Measurements from ENCODE around the gene SALL4.
"Not testable (repeated sequence)": the region's sequence is repeated elsewhere in the genome, so short reads cannot be mapped to it uniquely, and the experiment has no call there.

SALL4 gene

DNA sequence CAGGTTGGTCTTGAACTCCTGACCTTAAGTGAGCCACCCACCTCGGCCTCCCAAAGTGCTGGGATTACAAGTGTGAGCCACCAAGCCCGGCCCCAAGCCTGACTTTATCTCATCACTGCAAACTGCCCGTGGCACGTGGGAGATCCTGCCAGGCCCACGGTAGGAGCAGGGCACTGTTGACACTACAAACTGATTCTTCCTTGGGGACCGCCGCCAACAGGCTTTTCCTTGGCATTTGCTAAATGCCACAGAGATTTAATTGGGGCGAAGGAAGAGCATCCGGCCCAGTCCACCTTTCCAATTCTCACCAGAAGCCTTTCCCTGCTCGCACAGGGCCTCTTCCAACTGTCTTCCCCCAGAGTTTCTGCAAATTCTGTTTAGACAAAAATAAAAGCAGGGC lies 45.1 kb downstream of the SALL4 start:
- Histone ChIP-seq H3K9ac (ENCODE audit: low read length) (no peak overlapping the region), H2BK15ac (ENCODE audit: low read depth, poor library complexity, severe bottlenecking) (no peak overlapping the region), H2AFZ (ENCODE audit: low read depth, low read length) (no peak overlapping the region), H3K27me3 (ENCODE audit: control insufficient read depth in 1 of 2, insufficient read depth in 1 of 2, low read length in 2 of 2) (no peaks in the 10 kb centered on the region), H3K14ac (ENCODE audit: low read length in 2 of 2) (no peak overlapping the region), H3K18ac (ENCODE audit: low read depth in 1 of 2, low read length in 2 of 2) (peak overlapping the region in 1 of 2 experiments; percentile 60), H2AK5ac (ENCODE audit: low read length, severe bottlenecking) (no peak overlapping the region), H4K91ac (ENCODE audit: low read length) (peak overlapping the region; percentile 34), H3K4ac (ENCODE audit: low read depth in 1 of 2, low read length in 2 of 2) (no peak overlapping the region), H3K79me1 (replicated peaks; ENCODE audit: low read length, poor library complexity, severe bottlenecking) (peaks cover 28% of the 10 kb centered on the region), H3K4me2 (ENCODE audit: low read length, poor library complexity, severe bottlenecking) (no peak overlapping the region), H2BK5ac (ENCODE audit: low read depth, low read length, poor library complexity, severe bottlenecking) (no peak overlapping the region), H3K27ac (ENCODE audit: low read length, poor library complexity, severe bottlenecking) (no peak overlapping the region), H3K4me3 (ENCODE audit: insufficient read depth in 1 of 2, low read depth in 1 of 2, low read length in 2 of 2) (no peak overlapping the region), H4K8ac (ENCODE audit: low read length) (peak overlapping the region; percentile 69), H3K9me3 (ENCODE audit: control insufficient read depth, low read length) (no peaks in the 10 kb centered on the region), H3K4me1 (ENCODE audit: control insufficient read depth, insufficient read depth, low read depth, low read length) (peaks cover 10% of the 10 kb centered on the region), H3K36me3 (ENCODE audit: control insufficient read depth in 1 of 2, insufficient read depth in 2 of 2, low read depth in 1 of 2, low read length in 2 of 2) (peaks cover 0 to 10% of the 10 kb centered on the region in 2 experiments), H2BK12ac (ENCODE audit: low read length in 2 of 2) (peak overlapping the region in 1 of 2 experiments; percentile 8), H3K23ac (ENCODE audit: low read length in 2 of 2) (no peak overlapping the region), H2BK120ac (ENCODE audit: low read depth, low read length) (no peak overlapping the region)
- no peak for DNase-seq
- WGBS = 91% methylated on average over 10 of the region's 10 CpGs

DNA sequence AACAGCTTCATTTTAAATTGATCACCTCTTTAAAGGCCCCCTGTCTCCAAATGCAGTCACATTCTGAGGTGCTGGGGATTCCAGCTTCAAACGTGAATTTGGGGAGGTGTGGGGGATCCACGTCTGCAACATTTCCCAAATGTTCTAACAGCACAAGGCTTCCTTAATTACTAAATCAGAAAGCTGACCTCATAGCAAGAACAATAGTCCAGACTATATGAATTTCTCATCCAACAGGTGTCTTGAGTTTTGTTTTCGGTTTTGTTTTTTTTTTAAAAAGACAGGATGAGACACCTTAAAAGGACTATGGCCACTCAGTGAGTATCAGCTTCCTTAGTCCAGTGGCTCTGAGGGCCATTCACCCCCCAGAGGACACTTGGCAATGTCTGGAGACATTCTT lies 45.7 kb downstream of the SALL4 start:
- no peak overlapping the region for H3K4me3 ChIP-seq (ENCODE audit: insufficient read depth in 1 of 2, low read depth in 1 of 2, low read length in 2 of 2)
- no peaks in the 10 kb centered on the region for H3K27me3 ChIP-seq (ENCODE audit: control insufficient read depth in 1 of 2, insufficient read depth in 1 of 2, low read length in 2 of 2)
- H2BK5ac ChIP-seq (ENCODE audit: low read depth, low read length, poor library complexity, severe bottlenecking) = no peak overlapping the region
- H3K14ac ChIP-seq (ENCODE audit: low read length in 2 of 2) = no peak overlapping the region
- H3K23ac ChIP-seq (ENCODE audit: low read length in 2 of 2) = no peak overlapping the region
- H3K36me3 ChIP-seq (ENCODE audit: control insufficient read depth in 1 of 2, insufficient read depth in 2 of 2, low read depth in 1 of 2, low read length in 2 of 2) = peaks cover 0 to 10% of the 10 kb centered on the region in 2 experiments
- peaks cover 22% of the 10 kb centered on the region for H3K79me1 ChIP-seq (replicated peaks; ENCODE audit: low read length, poor library complexity, severe bottlenecking)
- no peak overlapping the region for H2BK120ac ChIP-seq (ENCODE audit: low read depth, low read length)
- no peak overlapping the region for H4K91ac ChIP-seq (ENCODE audit: low read length)
- H2AFZ ChIP-seq (ENCODE audit: low read depth, low read length) = no peak overlapping the region
- no peak overlapping the region for H2BK12ac ChIP-seq (ENCODE audit: low read length in 2 of 2)
- H2AK5ac ChIP-seq (ENCODE audit: low read length, severe bottlenecking) = no peak overlapping the region
- H4K8ac ChIP-seq (ENCODE audit: low read length) = no peak overlapping the region
- no peak for DNase-seq
- no peak overlapping the region for H2BK15ac ChIP-seq (ENCODE audit: low read depth, poor library complexity, severe bottlenecking)
- no peak overlapping the region for H3K18ac ChIP-seq (ENCODE audit: low read depth in 1 of 2, low read length in 2 of 2)
- 96% methylated on average over 3 of the region's 3 CpGs for WGBS
- no peak overlapping the region for H3K9ac ChIP-seq (ENCODE audit: low read length)
- no peak overlapping the region for H3K4ac ChIP-seq (ENCODE audit: low read depth in 1 of 2, low read length in 2 of 2)
- no peaks in the 10 kb centered on the region for H3K9me3 ChIP-seq (ENCODE audit: control insufficient read depth, low read length)
- no peak overlapping the region for H3K27ac ChIP-seq (ENCODE audit: low read length, poor library complexity, severe bottlenecking)
- peaks cover 13% of the 10 kb centered on the region for H3K4me1 ChIP-seq (ENCODE audit: control insufficient read depth, insufficient read depth, low read depth, low read length)
- no peak overlapping the region for H3K4me2 ChIP-seq (ENCODE audit: low read length, poor library complexity, severe bottlenecking)

DNA sequence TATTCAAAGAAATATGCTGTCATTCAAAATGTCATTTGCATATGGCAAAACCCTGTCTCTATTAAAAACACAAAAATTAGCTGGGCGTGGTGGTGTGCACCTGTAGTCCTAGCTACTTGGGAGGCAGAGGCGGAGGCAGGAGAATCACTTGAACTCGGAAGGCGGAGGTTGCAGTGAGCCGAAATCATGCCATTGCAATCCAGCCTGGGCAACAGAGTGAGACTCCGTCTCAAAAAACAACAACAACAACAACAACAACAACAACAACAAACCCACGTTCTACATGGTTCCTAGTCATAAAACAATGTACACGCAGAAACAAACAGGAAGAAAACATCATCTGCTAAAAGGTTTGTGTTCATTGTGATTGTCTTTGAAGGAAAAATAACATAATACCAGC lies 49.1 kb downstream of the SALL4 start:
- DNase-seq; H4K91ac ChIP-seq (ENCODE audit: low read length); H3K36me3 ChIP-seq (ENCODE audit: control insufficient read depth in 1 of 2, insufficient read depth in 2 of 2, low read depth in 1 of 2, low read length in 2 of 2); H3K14ac ChIP-seq (ENCODE audit: low read length in 2 of 2); H2AK5ac ChIP-seq (ENCODE audit: low read length, severe bottlenecking); H3K23ac ChIP-seq (ENCODE audit: low read length in 2 of 2); H2BK15ac ChIP-seq (ENCODE audit: low read depth, poor library complexity, severe bottlenecking); H4K8ac ChIP-seq (ENCODE audit: low read length); H3K27ac ChIP-seq (ENCODE audit: low read length, poor library complexity, severe bottlenecking); H3K9me3 ChIP-seq (ENCODE audit: control insufficient read depth, low read length); H2BK120ac ChIP-seq (ENCODE audit: low read depth, low read length); H2BK5ac ChIP-seq (ENCODE audit: low read depth, low read length, poor library complexity, severe bottlenecking); H2AFZ ChIP-seq (ENCODE audit: low read depth, low read length); H3K18ac ChIP-seq (ENCODE audit: low read depth in 1 of 2, low read length in 2 of 2); H3K27me3 ChIP-seq (ENCODE audit: control insufficient read depth in 1 of 2, insufficient read depth in 1 of 2, low read length in 2 of 2); H3K4ac ChIP-seq (ENCODE audit: low read depth in 1 of 2, low read length in 2 of 2); H3K4me2 ChIP-seq (ENCODE audit: low read length, poor library complexity, severe bottlenecking); H3K4me3 ChIP-seq (ENCODE audit: insufficient read depth in 1 of 2, low read depth in 1 of 2, low read length in 2 of 2): not testable (repeated sequence)
- H3K9ac ChIP-seq (ENCODE audit: low read length) = peak overlapping the region; percentile 88
- peak overlapping the region in 1 of 2 experiments; percentile 77 for H2BK12ac ChIP-seq (ENCODE audit: low read length in 2 of 2)
- H3K4me1 ChIP-seq (ENCODE audit: control insufficient read depth, insufficient read depth, low read depth, low read length) = peaks cover 19% of the 10 kb centered on the region
- WGBS = over 99% methylated on average over 6 of the region's 8 CpGs
- H3K79me1 ChIP-seq (replicated peaks; ENCODE audit: low read length, poor library complexity, severe bottlenecking) = peaks cover 19% of the 10 kb centered on the region

DNA sequence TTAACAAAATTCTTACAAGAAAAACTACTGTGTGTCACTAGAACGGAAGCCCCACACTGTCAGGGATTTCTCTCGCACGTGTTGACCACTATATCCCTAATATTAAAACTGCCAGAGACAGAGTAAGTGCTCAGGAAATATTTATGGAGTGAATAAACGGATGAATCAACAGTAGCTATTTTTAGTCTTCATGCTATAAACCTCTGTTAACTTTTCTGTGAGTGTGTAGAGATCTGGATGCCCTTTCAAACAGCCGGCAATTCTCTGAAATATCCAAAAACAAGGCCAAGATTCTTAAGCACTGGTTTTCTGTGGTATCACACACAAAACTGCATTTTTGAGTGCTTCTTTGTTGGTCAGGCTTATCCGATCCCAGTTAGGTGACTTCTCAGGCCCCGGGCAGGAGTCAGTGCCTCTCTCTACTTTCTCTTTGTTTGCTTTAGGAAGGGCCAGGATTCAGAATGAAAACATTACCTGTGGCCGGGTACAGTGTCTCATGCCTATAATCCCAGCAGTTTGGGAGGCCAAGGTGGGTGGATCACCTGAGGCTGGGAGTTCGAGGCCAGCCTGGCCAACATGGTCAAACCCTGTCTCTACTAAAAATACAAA lies 49.9 kb downstream of the SALL4 start:
- Histone ChIP-seq H2BK5ac (ENCODE audit: low read depth, low read length, poor library complexity, severe bottlenecking) (peak overlapping the region; percentile 63), H3K36me3 (ENCODE audit: control insufficient read depth in 1 of 2, insufficient read depth in 2 of 2, low read depth in 1 of 2, low read length in 2 of 2) (peaks cover 0 to 4% of the 10 kb centered on the region in 2 experiments), H3K27ac (ENCODE audit: low read length, poor library complexity, severe bottlenecking) (peak overlapping the region; percentile 74), H2BK15ac (ENCODE audit: low read depth, poor library complexity, severe bottlenecking) (peak overlapping the region; percentile 49), H3K9ac (ENCODE audit: low read length) (peak overlapping the region; percentile 88), H2BK120ac (ENCODE audit: low read depth, low read length) (no peak overlapping the region), H4K8ac (ENCODE audit: low read length) (no peak overlapping the region), H4K91ac (ENCODE audit: low read length) (peak overlapping the region; percentile 65), H3K23ac (ENCODE audit: low read length in 2 of 2) (no peak overlapping the region), H3K4me3 (ENCODE audit: insufficient read depth in 1 of 2, low read depth in 1 of 2, low read length in 2 of 2) (peak overlapping the region in 1 of 2 experiments; percentile 31), H3K14ac (ENCODE audit: low read length in 2 of 2) (no peak overlapping the region), H3K79me1 (replicated peaks; ENCODE audit: low read length, poor library complexity, severe bottlenecking) (peaks cover 16% of the 10 kb centered on the region), H3K4me2 (ENCODE audit: low read length, poor library complexity, severe bottlenecking) (peak overlapping the region; percentile 52), H2AFZ (ENCODE audit: low read depth, low read length) (no peak overlapping the region), H3K9me3 (ENCODE audit: control insufficient read depth, low read length) (no peaks in the 10 kb centered on the region), H2BK12ac (ENCODE audit: low read length in 2 of 2) (peak overlapping the region; percentile 5 to 63), H3K4me1 (ENCODE audit: control insufficient read depth, insufficient read depth, low read depth, low read length) (peaks cover 19% of the 10 kb centered on the region), H3K27me3 (ENCODE audit: control insufficient read depth in 1 of 2, insufficient read depth in 1 of 2, low read length in 2 of 2) (no peaks in the 10 kb centered on the region), H2AK5ac (ENCODE audit: low read length, severe bottlenecking) (no peak overlapping the region), H3K4ac (ENCODE audit: low read depth in 1 of 2, low read length in 2 of 2) (peak overlapping the region in 1 of 2 experiments; percentile 86), H3K18ac (ENCODE audit: low read depth in 1 of 2, low read length in 2 of 2) (peak overlapping the region; percentile 71 to 80)
- 25% methylated on average over 5 of the region's 9 CpGs for WGBS
- peak; percentile 93 for DNase-seq

All from mesenchymal stem cell (in vitro differentiated cells and primary cell).